Measurements from ENCODE around the gene PHIP.

DNA sequence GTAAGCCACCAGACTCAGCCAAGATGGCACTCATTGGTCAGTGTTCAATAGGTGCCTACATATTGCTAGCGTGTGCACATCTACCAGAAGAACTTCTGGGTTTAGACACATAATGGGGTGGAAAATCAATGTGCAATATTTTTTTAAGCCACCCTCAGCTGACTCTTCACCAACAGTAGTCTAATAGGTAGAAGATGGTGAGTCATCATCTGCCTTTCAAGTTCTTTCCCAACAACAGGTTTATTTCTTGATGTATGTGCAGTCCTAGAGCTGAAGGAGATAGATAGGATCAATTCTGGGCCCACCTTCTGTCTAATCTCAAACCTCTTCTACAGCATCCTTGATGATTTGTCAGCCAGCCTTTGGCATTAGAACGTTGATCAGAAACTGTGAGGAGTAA, 169.4 kb downstream of the PHIP start:
- TF ChIP-seq, protein P1, sequence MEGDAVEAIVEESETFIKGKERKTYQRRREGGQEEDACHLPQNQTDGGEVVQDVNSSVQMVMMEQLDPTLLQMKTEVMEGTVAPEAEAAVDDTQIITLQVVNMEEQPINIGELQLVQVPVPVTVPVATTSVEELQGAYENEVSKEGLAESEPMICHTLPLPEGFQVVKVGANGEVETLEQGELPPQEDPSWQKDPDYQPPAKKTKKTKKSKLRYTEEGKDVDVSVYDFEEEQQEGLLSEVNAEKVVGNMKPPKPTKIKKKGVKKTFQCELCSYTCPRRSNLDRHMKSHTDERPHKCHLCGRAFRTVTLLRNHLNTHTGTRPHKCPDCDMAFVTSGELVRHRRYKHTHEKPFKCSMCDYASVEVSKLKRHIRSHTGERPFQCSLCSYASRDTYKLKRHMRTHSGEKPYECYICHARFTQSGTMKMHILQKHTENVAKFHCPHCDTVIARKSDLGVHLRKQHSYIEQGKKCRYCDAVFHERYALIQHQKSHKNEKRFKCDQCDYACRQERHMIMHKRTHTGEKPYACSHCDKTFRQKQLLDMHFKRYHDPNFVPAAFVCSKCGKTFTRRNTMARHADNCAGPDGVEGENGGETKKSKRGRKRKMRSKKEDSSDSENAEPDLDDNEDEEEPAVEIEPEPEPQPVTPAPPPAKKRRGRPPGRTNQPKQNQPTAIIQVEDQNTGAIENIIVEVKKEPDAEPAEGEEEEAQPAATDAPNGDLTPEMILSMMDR (IDR thresholded peaks at IDR 0.05) = no peak
- no peak for TF ChIP-seq EZH2 (IDR thresholded peaks at IDR 0.05)
- TF ChIP-seq EZH2phosphoT487 (IDR thresholded peaks at IDR 0.05) = no peak
